ENCODE results near the gene TNFRSF4.
"Not testable (repeated sequence)": the region's sequence is repeated elsewhere in the genome, so short reads cannot be mapped to it uniquely, and the experiment has no call there.

TNFRSF4 gene

DNA sequence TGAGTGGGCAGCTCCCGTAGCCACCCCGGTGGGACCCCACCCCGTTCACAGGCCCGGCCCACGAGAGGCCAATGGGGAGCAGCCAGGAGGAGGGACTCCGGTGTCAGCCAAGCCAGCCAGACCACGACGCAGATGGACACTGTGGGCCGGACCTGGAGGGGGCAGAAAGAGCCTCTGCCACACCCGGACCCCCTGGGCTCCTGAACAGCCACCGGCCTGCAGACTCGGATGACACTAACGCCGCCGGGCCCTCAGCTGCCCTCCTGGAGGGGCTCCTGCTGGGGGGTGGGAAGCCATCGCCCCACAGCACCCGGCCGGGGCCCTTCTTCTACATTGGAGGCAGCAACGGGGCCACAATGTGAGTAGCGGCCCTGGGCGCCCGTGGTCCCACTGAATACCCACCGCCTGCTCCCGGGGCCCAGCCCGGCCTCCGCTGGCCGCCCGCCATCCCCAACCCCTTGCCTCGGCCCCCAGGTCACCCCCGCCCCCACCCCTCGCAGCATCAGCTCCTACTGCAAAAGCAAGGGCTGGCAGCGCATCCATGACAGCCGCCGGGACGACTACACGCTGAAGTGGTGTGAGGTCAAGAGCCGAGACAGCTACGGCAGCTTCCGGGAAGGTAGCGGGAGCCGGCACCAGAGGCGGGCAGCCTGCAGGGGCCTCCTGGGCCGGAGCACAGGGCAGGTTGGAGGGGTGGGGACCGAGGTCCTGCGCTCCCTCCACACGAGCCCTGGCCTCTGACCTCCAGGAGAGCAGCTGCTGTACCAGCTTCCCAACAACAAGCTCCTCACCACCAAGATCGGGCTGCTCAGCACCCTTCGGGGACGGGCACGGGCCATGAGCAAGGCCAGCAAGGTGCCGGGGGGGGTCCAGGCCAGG is 33.7 kb downstream of the TNFRSF4 start:
- DNase-seq, result no peak

DNA sequence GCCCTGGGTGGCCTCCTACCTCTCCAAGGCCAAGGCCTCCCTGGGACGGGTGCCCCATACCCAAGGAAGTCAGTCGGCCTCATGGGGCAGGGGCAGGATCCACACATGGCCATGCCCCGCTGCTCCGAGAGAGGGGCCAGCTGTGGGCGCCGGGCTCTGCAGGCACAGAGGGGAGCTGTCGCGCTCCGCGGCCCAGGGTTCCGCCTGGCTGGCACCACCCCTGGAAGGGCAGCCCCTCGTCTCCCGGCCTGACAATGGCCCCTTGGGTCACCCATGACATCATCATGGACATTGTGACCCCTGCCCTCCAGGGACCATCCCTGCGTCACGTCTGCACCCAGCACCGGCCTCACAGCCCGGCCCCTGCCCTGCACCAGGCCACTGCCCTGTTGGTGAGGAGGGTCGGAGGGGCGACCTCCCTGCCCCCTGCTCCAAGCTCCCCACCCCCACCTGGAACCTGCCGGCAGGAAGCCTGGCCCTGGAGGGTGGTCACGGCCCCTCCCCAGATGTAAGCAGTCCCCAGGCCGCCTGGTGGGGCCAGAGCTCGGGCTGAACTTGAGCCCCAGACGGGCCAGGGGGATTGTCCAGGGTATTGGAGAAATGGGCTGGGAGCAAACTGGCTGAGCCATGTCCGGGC is 34.5 kb downstream of the TNFRSF4 start:
- no peak for DNase-seq

GRCh38 chr1:1178794-1179331 is 35.1 kb downstream of the TNFRSF4 start:
- DNase-seq, result no peak

- DNase-seq, result no peak
These were observed 36.3 kb downstream of the TNFRSF4 start for GRCh38 chr1:1177452-1178206.

GRCh38 chr1:1176931-1177330 is 37.0 kb downstream of the TNFRSF4 start:
- DNase-seq, result no peak

GRCh38 chr1:1176063-1176761 is 37.7 kb downstream of the TNFRSF4 start:
- DNase-seq, result not testable (repeated sequence)

- DNase-seq, result no peak
These were observed 38.5 kb downstream of the TNFRSF4 start for GRCh38 chr1:1175221-1176062.

DNA sequence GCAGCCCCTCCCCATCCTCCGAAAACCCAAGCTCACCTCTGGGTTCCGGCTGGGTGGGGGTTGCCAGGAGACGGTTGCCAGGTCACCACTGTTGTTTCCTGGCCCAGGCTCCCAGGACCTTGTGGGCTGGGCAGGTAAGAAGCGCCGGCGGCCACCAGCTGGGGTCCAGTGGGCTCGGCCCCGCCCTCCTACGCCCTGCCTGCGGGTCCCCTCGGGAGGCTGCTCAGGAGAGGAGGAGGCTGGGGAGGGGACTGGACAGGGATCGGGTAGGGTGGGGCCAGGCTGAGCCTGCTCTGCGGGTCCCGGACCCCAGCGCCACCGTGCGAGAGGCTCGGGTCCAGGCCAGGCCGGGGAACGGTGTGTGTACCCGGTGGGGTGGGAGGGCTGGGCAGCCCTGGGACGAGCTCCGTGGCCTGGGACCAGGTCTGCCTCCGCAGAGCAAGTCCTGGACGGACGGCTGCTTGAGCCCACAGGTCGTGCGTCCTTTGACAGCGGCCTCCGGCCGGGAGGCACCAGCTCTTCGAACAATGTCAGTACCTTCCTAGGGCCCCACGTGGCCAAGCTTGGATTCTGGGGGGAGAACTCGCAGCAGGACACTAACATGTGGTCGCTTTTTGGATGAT is 40.0 kb downstream of the TNFRSF4 start, which contains the start of gene TTLL10:
Gene TTLL10, plus strand, starts transcription at position 88 of the 623 bp plus-strand sequence. CDS start 5,336 bp downstream, outside the sequence.
- DNase-seq, result no peak

- no peak for DNase-seq
These were observed 40.7 kb downstream of the TNFRSF4 start for GRCh38 chr1:1173061-1173792.

DNA sequence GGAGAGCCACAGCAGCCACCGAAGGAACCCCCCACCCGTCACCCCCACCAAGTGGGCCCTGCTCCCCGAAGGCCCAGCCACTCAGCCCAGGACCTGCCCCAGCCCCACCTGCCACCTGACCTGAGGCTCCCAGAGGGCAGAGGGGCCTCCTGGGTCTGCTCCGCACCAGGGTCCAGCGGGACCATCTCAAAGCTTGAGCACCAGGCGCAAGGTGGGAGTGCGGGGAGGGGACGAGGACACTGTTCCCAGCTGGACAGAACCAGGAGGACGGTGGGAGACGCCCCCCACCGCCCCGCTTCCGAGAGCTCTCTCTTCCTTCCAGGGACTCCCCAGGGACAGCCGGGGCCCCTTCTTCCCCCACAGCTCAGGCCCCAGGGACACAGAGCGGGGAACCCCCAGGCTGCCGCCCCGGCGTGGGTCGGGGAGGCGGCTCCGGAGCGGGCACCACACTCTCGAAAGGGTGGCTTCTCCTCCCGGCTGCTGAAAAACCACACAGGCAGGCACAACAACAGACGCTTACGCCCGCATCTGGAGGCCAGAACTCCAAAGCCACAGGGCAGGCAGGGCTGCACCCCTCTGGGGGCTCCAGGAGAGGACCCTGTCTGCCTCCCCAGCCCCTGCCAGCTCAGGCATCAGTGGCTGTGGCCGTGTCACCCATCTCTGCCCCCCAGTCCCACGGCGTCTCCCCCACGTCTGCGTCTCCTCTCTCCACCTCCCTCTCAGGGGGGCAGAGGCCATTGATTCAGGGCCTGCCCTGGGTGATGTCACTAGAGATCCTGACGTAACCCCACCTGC is 42.2 kb downstream of the TNFRSF4 start:
- DNase-seq, result no peak

DNA sequence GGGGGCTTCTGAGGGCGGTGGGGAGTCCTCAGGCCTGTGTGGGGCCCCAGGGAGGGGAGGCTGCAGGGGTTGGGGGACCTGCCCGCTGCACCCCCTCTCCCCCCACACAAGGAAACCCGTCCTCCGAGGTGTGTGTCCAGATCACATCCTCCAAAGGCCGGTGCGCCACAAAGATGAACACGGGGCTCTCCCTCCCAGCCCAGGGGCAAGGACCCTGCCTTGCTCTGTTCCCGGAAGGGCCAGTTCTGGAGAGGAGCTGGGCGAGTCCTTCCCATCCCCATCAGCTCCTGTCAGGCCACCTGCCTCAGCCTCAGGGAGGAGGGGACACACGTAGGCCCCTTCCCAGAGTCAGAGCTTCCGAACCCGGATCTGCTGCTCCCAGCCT is 42.8 kb downstream of the TNFRSF4 start:
- DNase-seq, result no peak

GRCh38 chr1:1170215-1171091 is 43.5 kb downstream of the TNFRSF4 start:
- DNase-seq, result no peak

- DNase-seq, result no peak
These were observed 44.3 kb downstream of the TNFRSF4 start for GRCh38 chr1:1169429-1170214.

DNA sequence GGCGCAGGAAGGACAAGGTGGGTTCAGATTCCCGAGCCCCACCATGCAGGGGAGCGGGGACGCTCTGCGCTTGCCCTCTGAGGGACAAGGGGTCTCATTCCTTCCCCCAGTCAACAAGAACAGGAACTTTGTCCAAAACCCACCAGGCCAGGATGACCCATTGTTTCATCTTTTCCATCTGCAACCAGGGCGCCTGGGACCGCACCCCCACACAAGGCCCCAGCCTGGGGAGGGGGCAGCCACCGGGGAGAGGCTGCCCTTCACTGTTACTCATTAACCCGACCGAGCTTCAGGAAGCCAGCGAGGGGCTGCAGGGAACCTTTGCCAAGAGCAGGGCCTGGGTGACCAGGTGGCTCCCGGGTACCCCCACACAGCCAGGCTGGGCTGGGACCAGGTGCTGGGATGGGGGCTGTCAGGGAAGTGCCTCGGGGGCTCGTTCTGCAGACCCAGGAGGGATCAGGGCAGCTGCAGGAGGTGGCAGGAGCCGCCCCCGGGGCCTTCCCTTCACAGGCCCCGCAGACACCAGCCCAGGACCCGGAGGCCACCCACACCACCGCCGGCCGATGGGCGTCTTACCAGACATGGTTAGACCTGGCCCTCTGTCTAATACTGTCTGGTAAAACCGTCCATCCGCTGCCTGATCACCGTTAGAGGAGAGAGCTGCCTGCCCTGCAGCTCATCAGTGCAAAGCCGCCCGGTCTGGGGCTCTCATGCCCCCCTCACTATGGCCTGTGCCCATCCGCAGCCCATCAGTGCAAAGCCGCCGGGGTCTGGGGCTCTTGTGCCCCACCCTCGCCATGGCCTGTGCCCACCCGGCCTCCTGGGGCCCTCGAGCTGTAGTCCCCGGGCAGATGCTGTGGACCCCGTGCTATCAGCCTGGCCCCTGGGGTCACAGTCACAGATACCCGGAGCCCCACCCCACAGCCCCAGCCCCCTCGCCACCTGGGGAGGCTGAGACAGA is 45.2 kb downstream of the TNFRSF4 start:
- DNase-seq, result no peak

DNA sequence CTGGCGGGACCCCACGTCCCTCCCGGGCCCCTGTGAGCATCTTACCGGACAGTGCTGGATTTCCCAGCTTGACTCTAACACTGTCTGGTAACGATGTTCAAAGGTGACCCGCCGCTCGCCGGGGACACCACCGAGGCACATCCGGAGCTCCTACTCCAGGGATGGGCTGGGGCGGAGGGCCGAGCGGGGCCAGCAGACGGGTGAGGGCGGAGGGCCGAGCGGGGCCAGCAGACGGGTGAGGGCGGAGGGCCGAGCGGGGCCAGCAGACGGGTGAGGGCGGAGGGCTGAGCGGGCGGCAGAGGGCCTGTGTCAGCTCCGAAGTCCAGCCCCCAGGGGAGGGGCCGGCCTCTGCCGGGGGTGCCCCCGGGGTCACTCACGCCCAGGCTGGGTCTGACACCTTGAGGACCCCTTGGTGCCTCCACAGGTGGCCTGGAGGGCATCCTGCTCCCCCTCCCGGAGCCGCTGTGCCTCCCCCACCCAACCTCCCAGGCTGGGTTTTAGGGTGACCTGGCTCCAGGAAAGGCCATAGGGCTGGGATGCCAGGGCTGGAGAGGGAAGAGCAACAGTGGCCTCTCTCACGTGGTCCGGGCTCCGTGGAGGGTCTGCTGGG is 46.0 kb downstream of the TNFRSF4 start:
- DNase-seq, result no peak

DNA sequence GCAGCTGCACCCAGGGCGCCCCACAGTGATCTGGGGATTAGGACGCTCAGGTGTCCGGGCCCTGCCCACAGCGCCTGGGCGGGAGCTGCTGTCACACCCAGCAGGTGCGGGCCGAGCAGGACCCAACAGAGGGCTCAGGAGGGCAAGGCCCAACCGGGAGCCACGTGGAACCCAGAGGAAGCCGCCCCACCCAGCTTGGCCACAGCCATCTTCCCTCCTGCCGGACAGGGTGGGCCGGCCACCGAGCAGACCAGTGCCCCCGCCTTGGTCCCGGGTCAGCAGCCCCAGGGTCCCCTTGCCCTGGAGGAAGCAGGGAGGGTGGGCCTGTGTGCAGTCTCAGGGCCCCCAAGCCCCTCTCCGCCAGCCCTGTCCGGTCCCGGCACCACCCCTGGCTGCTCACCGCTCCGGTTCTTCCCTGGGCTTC is 46.5 kb downstream of the TNFRSF4 start:
- no peak for DNase-seq
